Ascending aorta (tissue), 2 donors: Measurements from ENCODE around the gene WDR11. TPM values are rescaled to one million over a fixed set of nuclear protein-coding genes. Genes with fewer than 3 reads are reported as not detected.

Experiments used
- DNase-seq, 2 donors: peaks; one replicate each; pipeline ENCODE4 v3.0.0-alpha.2; 2019; ENCODE audit warnings: low spot score in 2 of 2
- H3K27ac ChIP-seq, 2 donors: fragments of 200-600 bp; sonication (generic); one replicate each; pipeline ENCODE4 v1.5.1; 2016 to 2017; ENCODE audit warnings: mild to moderate bottlenecking in 1 of 2
- H3K27me3 ChIP-seq: fragments of 200-600 bp; sonication (generic); one replicate; pipeline ENCODE4 v1.5.1; 2017
- H3K36me3 ChIP-seq, 2 donors: fragments of 200-600 bp; sonication (generic); one replicate each; pipeline ENCODE4 v1.5.1; 2016
- H3K4me1 ChIP-seq, 2 donors: fragments of 200-600 bp; sonication (generic); one replicate each; pipeline ENCODE4 v1.5.1; 2016 to 2017; ENCODE audit warnings: mild to moderate bottlenecking in 1 of 2
- H3K4me3 ChIP-seq, 2 donors: fragments of 200-600 bp; sonication (generic); one replicate each; pipeline ENCODE4 v1.5.1; 2016 to 2017; ENCODE audit warnings: mild to moderate bottlenecking in 1 of 2
- H3K9me3 ChIP-seq, 2 donors: fragments of 200-600 bp; sonication (generic); one replicate each; pipeline ENCODE4 v1.5.1; 2016
- CTCF ChIP-seq, 3 experiments: fragments of 200-600 bp in 2 of 3; fragments of 450-650 bp in 1 of 3; sonication (generic) in 2 of 3; IDR thresholded peaks; one replicate each; pipeline ENCODE4 v1.5.1; 2016 to 2019; ENCODE audit warnings: antibody characterized with exemption in 3 of 3, mild to moderate bottlenecking in 1 of 3, moderate library complexity in 1 of 3
- intact Hi-C: fragments of 100-400 bp; cut with DNase I; formaldehyde crosslinking; loops from one replicate; pipeline ENCODE4 v1.15.1; 2023
- total RNA-seq: library from RNA; depleted of rRNA; stranded (reverse); fragments of >200 nt; gene quantifications from one replicate; pipeline ENCODE4 v1.1.0, GENCODE V29; 2016

WDR11 gene
- 10.2 TPM for total RNA-seq

- intact Hi-C loops, result no loop called here
- peak within 1 kb of the TSS; percentile 69 to 88 for H3K4me3 ChIP-seq
- no peaks in the 10 kb centered on the region for H3K9me3 ChIP-seq
- peak within 1 kb of the TSS; percentile 73 to 88 for H3K27ac ChIP-seq
- peaks cover 0 to 11% of the 10 kb centered on the region in 2 donors for H3K4me1 ChIP-seq
- DNase-seq, result peak; percentile 47 to 92
- TF ChIP-seq CTCF (IDR thresholded peaks at IDR 0.05), result no peak
- H3K27me3 ChIP-seq, result no peaks in the 10 kb centered on the region
- H3K36me3 ChIP-seq, result peaks cover 0 to 3% of the 10 kb centered on the region in 2 donors
These were observed at the start of gene WDR11 for GRCh38 chr10:120850911-120851865. TSS of gene WDR11 (plus strand) at chr10:120851362. CDS start at chr10:120851421, 59 bp downstream.

- Histone ChIP-seq H3K4me1 (no peaks in the 10 kb centered on the region), H3K36me3 (no peaks in the 10 kb centered on the region), H3K27me3 (no peaks in the 10 kb centered on the region), H3K4me3 (no peak overlapping the region), H3K27ac (no peak overlapping the region), H3K9me3 (no peaks in the 10 kb centered on the region)
- no peak for DNase-seq
- intact Hi-C loops, result no loop called here
- TF ChIP-seq CTCF (IDR thresholded peaks at IDR 0.05), result no peak
These were observed 48.2 kb upstream of the WDR11 start for GRCh38 chr10:120802935-120803334.

GRCh38 chr10:120803972-120804371, 47.2 kb upstream of the WDR11 start:
- intact Hi-C loops, result no loop called here
- Histone ChIP-seq H3K27ac (no peak overlapping the region), H3K36me3 (no peaks in the 10 kb centered on the region), H3K27me3 (no peaks in the 10 kb centered on the region), H3K4me3 (no peak overlapping the region), H3K4me1 (no peaks in the 10 kb centered on the region), H3K9me3 (no peaks in the 10 kb centered on the region)
- DNase-seq, result no peak
- no peak for TF ChIP-seq CTCF (IDR thresholded peaks at IDR 0.05)

GRCh38 chr10:120805014-120805812, 45.9 kb upstream of the WDR11 start:
- Histone ChIP-seq H3K9me3 (no peaks in the 10 kb centered on the region), H3K36me3 (no peaks in the 10 kb centered on the region), H3K4me3 (no peak overlapping the region), H3K27ac (no peak overlapping the region), H3K4me1 (no peaks in the 10 kb centered on the region), H3K27me3 (no peaks in the 10 kb centered on the region)
- no peak for TF ChIP-seq CTCF (IDR thresholded peaks at IDR 0.05)
- intact Hi-C loops, result no loop called here
- no peak for DNase-seq

- Histone ChIP-seq H3K27ac (no peak overlapping the region), H3K9me3 (no peaks in the 10 kb centered on the region), H3K27me3 (no peaks in the 10 kb centered on the region), H3K4me1 (no peaks in the 10 kb centered on the region), H3K36me3 (no peaks in the 10 kb centered on the region), H3K4me3 (no peak overlapping the region)
- TF ChIP-seq CTCF (IDR thresholded peaks at IDR 0.05), result no peak
- intact Hi-C loops, result no loop called here
- DNase-seq, result no peak
These were observed 45.1 kb upstream of the WDR11 start for GRCh38 chr10:120806081-120806480.
